ENCODE data around the gene COL6A2. TPM values are rescaled to one million over a fixed set of nuclear protein-coding genes. Genes with fewer than 3 reads are reported as not detected.

Gene COL6A2
- total RNA-seq, 1 donor from 2014 or later: 933 TPM

DNA sequence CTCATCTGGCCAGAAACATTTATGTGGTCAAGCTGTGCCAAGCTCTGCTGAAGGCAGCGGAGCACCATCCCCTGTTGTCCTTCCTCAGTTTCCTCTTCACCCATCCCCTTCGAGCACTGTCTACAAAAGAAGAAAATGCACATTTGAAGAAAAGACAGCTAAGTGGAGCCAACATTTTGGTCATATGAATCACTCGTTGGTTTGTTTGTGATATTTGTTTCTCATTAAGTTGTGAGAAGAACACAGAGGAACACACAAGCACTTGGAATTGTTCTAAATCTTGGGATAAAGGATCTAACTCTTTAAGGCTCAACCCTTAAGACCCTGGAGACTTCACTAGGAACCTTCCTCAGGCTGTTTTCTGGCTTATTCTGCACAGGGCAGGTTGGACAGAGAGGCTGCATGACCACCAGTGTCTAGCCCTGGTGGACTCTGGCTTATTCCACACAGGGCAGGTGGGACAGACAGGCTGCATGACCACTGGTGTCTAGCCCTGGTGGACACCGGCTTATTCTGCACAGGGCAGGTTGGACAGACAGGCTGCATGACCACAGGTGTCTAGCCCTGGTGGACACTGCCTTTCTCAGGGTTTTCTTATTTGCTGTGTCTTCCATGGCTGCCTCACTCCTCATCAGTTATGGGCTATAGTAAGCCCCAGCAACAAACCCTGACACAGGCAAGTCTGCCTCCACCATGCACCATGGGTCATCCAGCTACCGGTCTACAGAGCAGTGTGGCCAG lies 35.3 kb upstream of the COL6A2 start:
- H3K4me1 Mint-ChIP-seq: peaks cover 21% of the 10 kb centered on the region

DNA sequence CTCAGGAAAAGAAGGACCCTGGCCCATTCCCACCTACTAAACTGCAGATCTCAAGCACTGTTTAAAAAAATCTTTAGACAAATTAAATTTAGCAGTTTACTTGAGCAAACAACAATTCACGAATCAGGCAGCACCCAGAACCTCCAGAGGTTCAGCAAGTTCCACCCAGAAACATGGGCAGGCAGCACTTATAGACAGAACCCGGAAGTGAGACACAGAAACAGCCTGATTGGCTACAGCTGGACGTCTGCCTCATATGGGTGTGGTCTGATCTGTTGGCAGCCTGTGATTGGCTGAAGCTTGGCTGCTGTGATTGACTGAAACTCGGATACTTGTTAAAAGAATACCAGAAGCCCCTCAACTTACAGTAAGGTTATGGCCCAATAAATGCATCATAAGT lies 34.7 kb upstream of the COL6A2 start:
- TF ChIP-seq, protein P1, sequence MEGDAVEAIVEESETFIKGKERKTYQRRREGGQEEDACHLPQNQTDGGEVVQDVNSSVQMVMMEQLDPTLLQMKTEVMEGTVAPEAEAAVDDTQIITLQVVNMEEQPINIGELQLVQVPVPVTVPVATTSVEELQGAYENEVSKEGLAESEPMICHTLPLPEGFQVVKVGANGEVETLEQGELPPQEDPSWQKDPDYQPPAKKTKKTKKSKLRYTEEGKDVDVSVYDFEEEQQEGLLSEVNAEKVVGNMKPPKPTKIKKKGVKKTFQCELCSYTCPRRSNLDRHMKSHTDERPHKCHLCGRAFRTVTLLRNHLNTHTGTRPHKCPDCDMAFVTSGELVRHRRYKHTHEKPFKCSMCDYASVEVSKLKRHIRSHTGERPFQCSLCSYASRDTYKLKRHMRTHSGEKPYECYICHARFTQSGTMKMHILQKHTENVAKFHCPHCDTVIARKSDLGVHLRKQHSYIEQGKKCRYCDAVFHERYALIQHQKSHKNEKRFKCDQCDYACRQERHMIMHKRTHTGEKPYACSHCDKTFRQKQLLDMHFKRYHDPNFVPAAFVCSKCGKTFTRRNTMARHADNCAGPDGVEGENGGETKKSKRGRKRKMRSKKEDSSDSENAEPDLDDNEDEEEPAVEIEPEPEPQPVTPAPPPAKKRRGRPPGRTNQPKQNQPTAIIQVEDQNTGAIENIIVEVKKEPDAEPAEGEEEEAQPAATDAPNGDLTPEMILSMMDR (IDR thresholded peaks at IDR 0.05; ENCODE audit: unreplicated experiment): no peak
- no peaks in the 10 kb centered on the region for H3K36me3 Mint-ChIP-seq
- peaks cover 26% of the 10 kb centered on the region for H3K9me3 Mint-ChIP-seq
- H3K27ac Mint-ChIP-seq: no peak overlapping the region
- peaks cover 11% of the 10 kb centered on the region for H3K27me3 Mint-ChIP-seq (ENCODE audit: low read depth)
- peaks cover 21% of the 10 kb centered on the region for H3K4me1 Mint-ChIP-seq
- peak in 1 of 2 experiments; percentile 4 for DNase-seq (ENCODE audit: low spot score in 2 of 2, unreplicated experiment in 2 of 2)
- no peak overlapping the region for H3K4me3 Mint-ChIP-seq

More for the DNA sequence above, 35.3 kb upstream of the COL6A2 start:
- Mint-ChIP-seq H3K9me3 (peaks cover 26% of the 10 kb centered on the region), H3K4me3 (no peak overlapping the region), H3K27me3 (ENCODE audit: low read depth) (peaks cover 11% of the 10 kb centered on the region), H3K27ac (no peak overlapping the region), H3K36me3 (no peaks in the 10 kb centered on the region)
- TF ChIP-seq, protein P1 (IDR thresholded peaks at IDR 0.05; ENCODE audit: unreplicated experiment): no peak
- DNase-seq (ENCODE audit: low spot score in 2 of 2, unreplicated experiment in 2 of 2): peak in 1 of 2 experiments; percentile 1

DNA sequence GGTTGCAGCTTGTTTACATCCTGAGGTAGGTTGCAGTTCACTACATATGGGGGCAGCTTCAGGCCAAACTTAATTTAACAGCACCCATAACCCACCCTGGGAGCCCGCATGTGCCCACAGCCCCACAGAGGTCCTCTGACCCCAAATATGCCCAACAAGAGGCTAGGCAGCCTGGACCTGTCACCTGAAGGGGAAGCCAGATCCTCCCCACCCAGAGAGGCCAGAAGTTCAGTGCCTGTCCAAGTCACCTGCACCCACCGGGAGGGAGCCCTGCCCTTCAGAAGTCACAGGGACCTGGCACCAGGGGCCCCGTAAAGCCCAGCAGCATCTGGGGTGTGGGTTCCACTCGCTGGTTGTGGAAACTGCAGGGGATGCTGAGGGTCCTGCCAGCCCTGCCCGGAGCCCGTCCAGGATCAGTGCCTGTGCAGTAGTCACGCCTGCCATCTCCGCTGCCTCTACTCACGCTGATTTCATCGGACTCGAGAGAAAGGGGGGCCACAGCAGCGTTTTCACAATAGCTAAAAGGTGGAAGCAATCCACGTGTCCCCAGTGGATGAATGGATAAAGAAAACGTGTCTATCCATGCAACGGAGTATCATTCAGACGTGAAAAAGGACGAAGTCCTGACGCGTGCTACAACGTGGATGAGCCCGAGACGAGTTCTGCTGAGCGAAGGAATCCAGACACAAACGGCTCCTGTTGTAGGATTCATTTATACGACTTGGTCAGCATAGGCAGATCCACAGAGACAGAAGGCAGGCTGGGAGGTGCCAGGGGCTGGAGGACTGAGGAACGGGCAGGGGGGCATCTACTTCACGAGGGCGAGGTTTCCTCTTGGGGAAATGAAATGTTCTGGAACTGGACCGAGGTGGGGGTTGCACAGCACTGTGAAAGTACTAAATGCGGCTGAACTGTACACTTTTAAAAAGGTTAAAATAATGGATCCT lies 33.9 kb upstream of the COL6A2 start:
- Mint-ChIP-seq H3K9me3 (peaks cover 22% of the 10 kb centered on the region), H3K4me3 (no peak overlapping the region), H3K4me1 (peaks cover 21% of the 10 kb centered on the region), H3K27ac (peak overlapping the region; percentile 39), H3K27me3 (ENCODE audit: low read depth) (peaks cover 11% of the 10 kb centered on the region), H3K36me3 (no peaks in the 10 kb centered on the region)
- TF ChIP-seq, protein P1 (IDR thresholded peaks at IDR 0.05; ENCODE audit: unreplicated experiment): no peak
- peak in 1 of 2 experiments; percentile 11 for DNase-seq (ENCODE audit: low spot score in 2 of 2, unreplicated experiment in 2 of 2)

DNA sequence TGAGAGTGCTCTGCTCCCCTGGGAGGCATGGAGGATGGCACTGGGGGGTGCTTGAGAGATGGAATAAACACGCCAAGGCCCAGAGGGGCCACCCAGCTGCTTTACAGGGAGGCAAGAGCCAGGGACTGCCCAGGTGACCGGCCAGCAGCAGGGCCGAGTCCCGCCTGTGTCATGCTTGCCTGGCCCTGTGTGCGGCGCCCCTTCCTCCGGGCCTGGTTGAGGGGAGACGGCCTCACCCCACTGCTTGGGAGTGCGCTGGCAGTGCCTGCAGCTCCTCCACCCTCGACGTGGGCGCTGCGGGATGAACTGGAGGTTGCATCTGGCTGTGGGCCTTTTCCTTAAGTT lies 33.1 kb upstream of the COL6A2 start:
- Mint-ChIP-seq H3K27me3 (ENCODE audit: low read depth) (peaks cover 11% of the 10 kb centered on the region), H3K27ac (no peak overlapping the region), H3K36me3 (no peaks in the 10 kb centered on the region), H3K4me1 (peaks cover 21% of the 10 kb centered on the region), H3K4me3 (no peak overlapping the region), H3K9me3 (peaks cover 18% of the 10 kb centered on the region)
- TF ChIP-seq, protein P1 (IDR thresholded peaks at IDR 0.05; ENCODE audit: unreplicated experiment): no peak
- peak in 1 of 2 experiments; percentile 18 for DNase-seq (ENCODE audit: low spot score in 2 of 2, unreplicated experiment in 2 of 2)

DNA sequence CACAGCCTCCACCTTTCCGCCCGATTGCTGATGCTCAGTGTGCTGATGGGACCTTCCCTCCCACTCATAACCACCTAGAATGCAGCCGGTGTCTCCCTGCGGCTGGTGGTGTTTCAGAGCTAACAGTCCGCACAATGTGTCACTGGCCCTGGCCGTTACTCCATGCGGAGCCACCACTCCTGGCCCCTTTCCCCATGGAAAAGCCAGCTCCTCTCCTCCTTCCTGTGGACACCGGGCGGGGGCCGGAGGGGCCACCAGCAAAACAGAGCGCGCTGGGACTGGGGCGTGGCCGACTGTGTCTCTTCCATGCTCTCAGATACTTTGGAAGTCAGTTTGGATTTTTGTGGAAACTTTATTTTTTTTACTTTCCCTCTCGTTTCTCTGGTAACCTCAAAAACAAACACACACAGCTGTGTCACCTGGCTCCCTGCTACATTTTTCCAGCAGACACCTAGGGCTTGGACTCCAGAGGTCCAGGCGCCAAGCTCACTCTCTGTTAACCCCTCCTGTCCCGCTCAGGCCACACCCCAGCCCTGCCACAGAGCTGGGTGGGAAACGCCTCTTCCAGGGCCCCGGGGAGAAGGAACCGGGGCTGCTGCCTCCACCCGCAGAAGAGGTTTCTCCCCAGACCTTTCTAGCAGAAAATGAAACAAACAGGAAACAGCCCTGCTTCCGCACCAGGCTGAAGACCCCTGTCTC lies 32.5 kb upstream of the COL6A2 start:
- TF ChIP-seq, protein P1 (IDR thresholded peaks at IDR 0.05; ENCODE audit: unreplicated experiment): no peak
- Mint-ChIP-seq H3K36me3 (no peaks in the 10 kb centered on the region), H3K9me3 (peaks cover 18% of the 10 kb centered on the region), H3K27me3 (ENCODE audit: low read depth) (peaks cover 11% of the 10 kb centered on the region), H3K4me3 (no peak overlapping the region), H3K27ac (peak overlapping the region; percentile 91), H3K4me1 (peaks cover 21% of the 10 kb centered on the region)
- peak in 1 of 2 experiments; percentile 20 for DNase-seq (ENCODE audit: low spot score in 2 of 2, unreplicated experiment in 2 of 2)

All from mesothelial cell of epicardium (in vitro differentiated cells).